HEK293T (cell line): ENCODE data around the gene FAM227A.

Source experiments
- BHLHE40 ChIP-seq: fragments of 450-650 bp; IDR thresholded peaks from 2 replicates; pipeline ENCODE4 v1.6.1; 2016; ENCODE audit warnings: mild to moderate bottlenecking, moderate library complexity, borderline replicate concordance
- FOXK2 ChIP-seq: fragments of 450-650 bp; IDR thresholded peaks from 2 replicates; pipeline ENCODE4 v1.6.1; 2016; ENCODE audit warnings: mild to moderate bottlenecking
- FOXM1 ChIP-seq: fragments of 450-650 bp; IDR thresholded peaks from 2 replicates; pipeline ENCODE4 v1.6.1; 2017; ENCODE audit warnings: mild to moderate bottlenecking, borderline replicate concordance
- HDGF ChIP-seq: fragments of 450-650 bp; IDR thresholded peaks from 2 replicates; pipeline ENCODE4 v1.6.1; 2017; ENCODE audit warnings: antibody characterized with exemption, borderline replicate concordance
- LEF1 ChIP-seq: fragments of 450-650 bp; IDR thresholded peaks from 2 replicates; pipeline ENCODE4 v1.6.1; 2017; ENCODE audit warnings: mild to moderate bottlenecking, borderline replicate concordance
- NFRKB ChIP-seq: fragments of 450-650 bp; IDR thresholded peaks from 2 replicates; pipeline ENCODE4 v1.6.1; 2016; ENCODE audit warnings: mild to moderate bottlenecking, moderate library complexity
- PKNOX1 ChIP-seq: fragments of 450-650 bp; IDR thresholded peaks from 2 replicates; pipeline ENCODE4 v1.6.1; 2016
- SP1 ChIP-seq: fragments of 450-650 bp; IDR thresholded peaks from 2 replicates; pipeline ENCODE4 v1.6.1; 2017
- SUZ12 ChIP-seq: fragments of 450-650 bp; IDR thresholded peaks from 2 replicates; pipeline ENCODE4 v1.6.1; 2016; ENCODE audit warnings: mild to moderate bottlenecking
- TARDBP ChIP-seq: fragments of 450-650 bp; IDR thresholded peaks from 2 replicates; pipeline ENCODE4 v1.6.1; 2016
- ZNF384 ChIP-seq: fragments of 450-650 bp; IDR thresholded peaks from 2 replicates; pipeline ENCODE4 v1.6.1; 2016

DNA sequence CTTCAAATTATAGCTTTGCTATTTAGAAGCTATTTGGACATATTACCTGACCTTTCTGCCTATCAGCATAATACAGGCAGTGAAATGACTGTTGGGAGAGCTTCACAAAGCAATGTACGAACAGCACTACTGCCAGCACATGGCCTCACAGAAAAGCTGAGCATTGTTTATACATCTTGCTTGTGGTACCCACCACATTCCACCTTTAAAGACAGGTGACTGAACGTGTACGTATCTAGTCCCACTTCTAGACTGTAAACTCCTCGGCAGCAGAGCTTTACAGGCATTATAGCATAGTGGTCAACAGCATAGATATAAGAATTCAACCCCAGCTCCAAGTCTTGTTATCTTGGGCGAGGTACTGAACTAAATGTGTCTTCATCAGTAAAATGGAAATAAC is 43.0 kb upstream of the FAM227A start:
- TF ChIP-seq HDGF (no peak), BHLHE40 (no peak), SP1 (no peak), ZNF384 (no peak), PKNOX1 (no peak), FOXM1 (no peak), SUZ12 (no peak), NFRKB (no peak), TARDBP (no peak), LEF1 (no peak), FOXK2 (no peak)
